HG02943 (cell line): ENCODE results near the gene GRAP.

Experiments used
- ATAC-seq: cut with Tn5 transposase; IDR thresholded peaks from one replicate; pipeline ENCODE4 v1.9.1; 2021; ENCODE audit warnings: mild to moderate bottlenecking, low read depth, moderate library complexity; ENCODE audit not compliant: unreplicated experiment

Gene GRAP

GRCh38 chr17:19004421-19005136 is 42.2 kb downstream of the GRAP start, which contains the start of gene FAM83G:
Gene FAM83G, minus strand, starts transcription at chr17:19004764. Its CDS starts 723 bp downstream, at chr17:19004041.
- ATAC-seq = peak; percentile 63

- ATAC-seq = peak; percentile 8
Observed at GRCh38 chr17:19003543-19004420, 43.0 kb downstream of the GRAP start.

GRCh38 chr17:19002805-19003542 is 43.8 kb downstream of the GRAP start:
- ATAC-seq = no peak

- no peak for ATAC-seq
Observed at GRCh38 chr17:19001907-19002590, 44.7 kb downstream of the GRAP start.

- ATAC-seq = no peak
Observed at GRCh38 chr17:19000531-19001325, 46.0 kb downstream of the GRAP start.

GRCh38 chr17:18999911-19000310 is 46.8 kb downstream of the GRAP start:
- ATAC-seq = no peak

- no peak for ATAC-seq
Observed at GRCh38 chr17:18999394-18999793, 47.4 kb downstream of the GRAP start.

GRCh38 chr17:18997650-18998196 is 49.0 kb downstream of the GRAP start:
- ATAC-seq = no peak

GRCh38 chr17:18996458-18996857 is 50.3 kb downstream of the GRAP start:
- ATAC-seq = no peak

- ATAC-seq = no peak
Observed at GRCh38 chr17:18995220-18995619, 51.5 kb downstream of the GRAP start.

GRCh38 chr17:18994631-18995030 is 52.1 kb downstream of the GRAP start:
- ATAC-seq = no peak

- no peak for ATAC-seq
Observed at GRCh38 chr17:18993905-18994526, 52.7 kb downstream of the GRAP start.

- ATAC-seq = no peak
Observed at GRCh38 chr17:18992454-18993130, 54.2 kb downstream of the GRAP start.

- no peak for ATAC-seq
Observed at GRCh38 chr17:18991531-18992315, 55.0 kb downstream of the GRAP start.

GRCh38 chr17:18990331-18990730 is 56.4 kb downstream of the GRAP start:
- ATAC-seq = no peak

- ATAC-seq = no peak
Observed at GRCh38 chr17:18988546-18989173, 58.1 kb downstream of the GRAP start.
